Stimulated activated CD4-positive, alpha-beta T cell treated with anti-CD3 and anti-CD28 coated beads, Interleukin-4, amount 100 ng/mL, for 1 hour (primary cell): ENCODE results near the gene AADACL2.
"Not testable (repeated sequence)": the region's sequence is repeated elsewhere in the genome, so short reads cannot be mapped to it uniquely, and the experiment has no call there.

Experiments used
- DNase-seq: peaks from one replicate; pipeline ENCODE4 v3.0.0-alpha.2; 2020

AADACL2 gene

GRCh38 chr3:151768393-151768930, 34.7 kb downstream of the AADACL2 start:
- no peak for DNase-seq

- DNase-seq: no peak
Measured at GRCh38 chr3:151769175-151769574, 35.4 kb downstream of the AADACL2 start.

- DNase-seq: no peak
Measured at GRCh38 chr3:151770956-151771355, 37.2 kb downstream of the AADACL2 start.

- no peak for DNase-seq
Measured at GRCh38 chr3:151772825-151773480, 39.2 kb downstream of the AADACL2 start.

- no peak for DNase-seq
Measured at GRCh38 chr3:151774235-151774634, 40.5 kb downstream of the AADACL2 start.

- DNase-seq: no peak
Measured at GRCh38 chr3:151774910-151775309, 41.2 kb downstream of the AADACL2 start.

- no peak for DNase-seq
Measured at GRCh38 chr3:151775314-151776258, 41.9 kb downstream of the AADACL2 start.

- no peak for DNase-seq
Measured at GRCh38 chr3:151776259-151776740, 42.6 kb downstream of the AADACL2 start.

GRCh38 chr3:151777880-151778279, 44.2 kb downstream of the AADACL2 start:
- DNase-seq: no peak

- no peak for DNase-seq
Measured at GRCh38 chr3:151787626-151788025, 53.9 kb downstream of the AADACL2 start.

- DNase-seq: no peak
Measured at GRCh38 chr3:151788401-151788800, 54.7 kb downstream of the AADACL2 start.

GRCh38 chr3:151789853-151790463, 56.2 kb downstream of the AADACL2 start:
- no peak for DNase-seq

GRCh38 chr3:151790763-151791162, 57.0 kb downstream of the AADACL2 start:
- DNase-seq: not testable (repeated sequence)

GRCh38 chr3:151792411-151792810, 58.7 kb downstream of the AADACL2 start:
- no peak for DNase-seq

- no peak for DNase-seq
Measured at GRCh38 chr3:151793636-151794035, 59.9 kb downstream of the AADACL2 start.

GRCh38 chr3:151794080-151794479, 60.4 kb downstream of the AADACL2 start:
- no peak for DNase-seq

- DNase-seq: no peak
Measured at GRCh38 chr3:151795276-151795675, 61.5 kb downstream of the AADACL2 start.

- no peak for DNase-seq
Measured at GRCh38 chr3:151796105-151796680, 62.5 kb downstream of the AADACL2 start.

GRCh38 chr3:151798466-151798865, 64.7 kb downstream of the AADACL2 start:
- no peak for DNase-seq

GRCh38 chr3:151800431-151800830, 66.7 kb downstream of the AADACL2 start:
- DNase-seq: no peak

- no peak for DNase-seq
Measured at GRCh38 chr3:151804267-151804666, 70.5 kb downstream of the AADACL2 start.

- no peak for DNase-seq
Measured at GRCh38 chr3:151806838-151807237, 73.1 kb downstream of the AADACL2 start.
